Upper lobe of right lung (tissue), 1 donor: ENCODE results near the gene TLR8. TPM values are rescaled to one million over a fixed set of nuclear protein-coding genes. Genes with fewer than 3 reads are reported as not detected.

Experiments
- ATAC-seq: fragments of 200-7000 bp; cut with Tn5 transposase; one replicate; pipeline ENCODE4 v1.9.1; 2020; ENCODE audit warnings: mild to moderate bottlenecking, moderate library complexity
- DNase-seq: peaks from one replicate; pipeline ENCODE4 v3.0.0-alpha.2; 2020
- H3K27ac ChIP-seq: fragments of 200-600 bp; one replicate; pipeline ENCODE4 v1.8.0; 2022
- H3K27me3 ChIP-seq: fragments of 200-600 bp; one replicate; pipeline ENCODE4 v1.8.0; 2022; ENCODE audit warnings: mild to moderate bottlenecking
- H3K36me3 ChIP-seq: fragments of 200-600 bp; one replicate; pipeline ENCODE4 v1.8.0; 2022
- H3K4me1 ChIP-seq: fragments of 200-600 bp; one replicate; pipeline ENCODE4 v1.8.0; 2022
- H3K4me3 ChIP-seq: fragments of 200-600 bp; one replicate; pipeline ENCODE4 v1.8.0; 2022; ENCODE audit warnings: mild to moderate bottlenecking
- H3K9me3 ChIP-seq: fragments of 200-600 bp; one replicate; pipeline ENCODE4 v1.8.0; 2022
- CTCF ChIP-seq: fragments of 200-600 bp; IDR thresholded peaks from one replicate; pipeline ENCODE4 v1.8.0; 2022; ENCODE audit warnings: antibody characterized with exemption
- intact Hi-C: fragments of 100-400 bp; cut with DNase I; formaldehyde crosslinking; loops from one replicate; pipeline ENCODE4 v1.11.0; 2022
- total RNA-seq: library from RNA; stranded (reverse); fragmentation: NEBNext Ultra II Directional; extraction: Animal tissue kit (Norgen Biotek cat#: 25700); gene quantifications from one replicate; pipeline ENCODE4 v1.2.1, GENCODE V29; 2021
- donor health status: DM: no; HTN: yes; CAD: no; lungs with severe emphysema.

Gene TLR8
- total RNA-seq, 1 donor from 2014 or later: 17.8 TPM

- no peak for TF ChIP-seq CTCF
- Histone ChIP-seq H3K4me1 (no peaks in the 10 kb centered on the region), H3K36me3 (no peaks in the 10 kb centered on the region), H3K27me3 (no peaks in the 10 kb centered on the region), H3K4me3 (no peak overlapping the region), H3K27ac (no peak overlapping the region), H3K9me3 (no peaks in the 10 kb centered on the region)
- ATAC-seq (no peak), DNase-seq (no peak)
- intact Hi-C loops: no loop called here
Measured at GRCh38 chrX:12885508-12885907, 20.9 kb upstream of the TLR8 start.

GRCh38 chrX:12886545-12886944, 19.9 kb upstream of the TLR8 start:
- H3K27ac ChIP-seq: no peak overlapping the region
- H3K9me3 ChIP-seq: no peaks in the 10 kb centered on the region
- no peaks in the 10 kb centered on the region for H3K4me1 ChIP-seq
- no peak overlapping the region for H3K4me3 ChIP-seq
- intact Hi-C loops: no loop called here
- ATAC-seq (no peak), DNase-seq (no peak)
- no peak for TF ChIP-seq CTCF
- no peaks in the 10 kb centered on the region for H3K27me3 ChIP-seq
- no peaks in the 10 kb centered on the region for H3K36me3 ChIP-seq

- no peaks in the 10 kb centered on the region for H3K9me3 ChIP-seq
- DNase-seq (no peak), ATAC-seq (no peak)
- H3K27ac ChIP-seq: no peak overlapping the region
- no peak overlapping the region for H3K4me3 ChIP-seq
- no peak for TF ChIP-seq CTCF
- no peaks in the 10 kb centered on the region for H3K27me3 ChIP-seq
- H3K4me1 ChIP-seq: no peaks in the 10 kb centered on the region
- H3K36me3 ChIP-seq: no peaks in the 10 kb centered on the region
- intact Hi-C loops: no loop called here
Measured at GRCh38 chrX:12887141-12887540, 19.3 kb upstream of the TLR8 start.

DNA sequence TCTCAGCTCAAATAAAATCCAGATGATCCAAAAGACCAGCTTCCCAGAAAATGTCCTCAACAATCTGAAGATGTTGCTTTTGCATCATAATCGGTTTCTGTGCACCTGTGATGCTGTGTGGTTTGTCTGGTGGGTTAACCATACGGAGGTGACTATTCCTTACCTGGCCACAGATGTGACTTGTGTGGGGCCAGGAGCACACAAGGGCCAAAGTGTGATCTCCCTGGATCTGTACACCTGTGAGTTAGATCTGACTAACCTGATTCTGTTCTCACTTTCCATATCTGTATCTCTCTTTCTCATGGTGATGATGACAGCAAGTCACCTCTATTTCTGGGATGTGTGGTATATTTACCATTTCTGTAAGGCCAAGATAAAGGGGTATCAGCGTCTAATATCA, 18.7 kb upstream of the TLR8 start:
- H3K27ac ChIP-seq: no peak overlapping the region
- no peak overlapping the region for H3K4me3 ChIP-seq
- DNase-seq: no peak
- no peaks in the 10 kb centered on the region for H3K4me1 ChIP-seq
- ATAC-seq: no peak
- no peak for TF ChIP-seq CTCF
- intact Hi-C loops: no loop called here
- no peaks in the 10 kb centered on the region for H3K27me3 ChIP-seq
- H3K36me3 ChIP-seq: no peaks in the 10 kb centered on the region
- H3K9me3 ChIP-seq: no peaks in the 10 kb centered on the region

DNA sequence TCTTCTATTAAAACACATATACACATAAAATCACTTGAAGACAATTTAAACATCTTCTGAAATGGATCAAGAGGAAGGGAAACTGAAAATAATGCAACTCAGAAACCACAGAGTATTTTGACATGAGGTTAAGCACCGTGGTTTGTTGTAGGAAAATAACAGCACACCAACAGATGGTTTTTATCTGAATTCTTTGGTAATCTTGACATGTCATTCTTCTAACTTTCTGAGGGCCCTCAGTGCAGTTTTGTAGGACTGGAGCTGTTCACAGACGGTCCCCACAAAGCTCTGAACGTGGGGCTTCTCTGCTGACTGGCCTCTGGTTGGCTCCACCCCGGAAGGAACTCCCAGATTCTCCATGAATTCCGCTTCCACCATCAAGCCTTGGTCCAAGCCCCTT, 16.0 kb upstream of the TLR8 start:
- Histone ChIP-seq H3K4me1 (no peaks in the 10 kb centered on the region), H3K36me3 (no peaks in the 10 kb centered on the region), H3K27me3 (no peaks in the 10 kb centered on the region), H3K9me3 (no peaks in the 10 kb centered on the region), H3K4me3 (no peak overlapping the region), H3K27ac (no peak overlapping the region)
- DNase-seq: no peak
- no peak for ATAC-seq
- no peak for TF ChIP-seq CTCF
- intact Hi-C loops: loop anchor here (10.0 kb wide), 1 partner anchor 76 kb away; no protein-coding TSS in a partner anchor

DNA sequence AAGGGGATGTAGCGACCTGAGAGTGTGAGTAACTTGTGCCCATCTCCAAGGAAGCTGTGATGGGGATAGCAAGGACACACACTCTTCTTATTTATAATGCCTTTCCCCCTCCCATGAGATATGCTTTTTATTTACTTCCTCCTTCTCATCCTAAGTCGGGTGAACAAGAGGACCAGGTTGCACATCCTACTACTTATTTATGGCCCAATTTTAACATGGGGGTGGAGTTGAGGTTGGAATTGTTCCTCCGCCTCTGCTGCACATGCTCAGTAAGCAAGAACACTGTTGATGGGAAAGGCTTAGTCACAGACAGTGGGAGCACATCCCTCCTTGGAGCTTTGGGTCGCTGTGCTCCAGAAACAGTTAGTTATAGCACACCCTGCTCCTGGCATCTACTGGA, 15.2 kb upstream of the TLR8 start:
- H3K36me3 ChIP-seq: no peaks in the 10 kb centered on the region
- H3K9me3 ChIP-seq: no peaks in the 10 kb centered on the region
- no peak overlapping the region for H3K4me3 ChIP-seq
- intact Hi-C loops: loop anchor here (10.0 kb wide), 1 partner anchor 76 kb away; no protein-coding TSS in a partner anchor
- ATAC-seq (no peak), DNase-seq (no peak)
- H3K4me1 ChIP-seq: no peaks in the 10 kb centered on the region
- no peak overlapping the region for H3K27ac ChIP-seq
- H3K27me3 ChIP-seq: no peaks in the 10 kb centered on the region
- no peak for TF ChIP-seq CTCF
